ENCODE data around the gene NAA80. TPM values are rescaled to one million over a fixed set of nuclear protein-coding genes. Genes with fewer than 3 reads are reported as not detected.
"Not testable (repeated sequence)": the region's sequence is repeated elsewhere in the genome, so short reads cannot be mapped to it uniquely, and the experiment has no call there.

The NAA80 gene
- total RNA-seq, 1 experiment from 2014 or later = 23.5 TPM

DNA sequence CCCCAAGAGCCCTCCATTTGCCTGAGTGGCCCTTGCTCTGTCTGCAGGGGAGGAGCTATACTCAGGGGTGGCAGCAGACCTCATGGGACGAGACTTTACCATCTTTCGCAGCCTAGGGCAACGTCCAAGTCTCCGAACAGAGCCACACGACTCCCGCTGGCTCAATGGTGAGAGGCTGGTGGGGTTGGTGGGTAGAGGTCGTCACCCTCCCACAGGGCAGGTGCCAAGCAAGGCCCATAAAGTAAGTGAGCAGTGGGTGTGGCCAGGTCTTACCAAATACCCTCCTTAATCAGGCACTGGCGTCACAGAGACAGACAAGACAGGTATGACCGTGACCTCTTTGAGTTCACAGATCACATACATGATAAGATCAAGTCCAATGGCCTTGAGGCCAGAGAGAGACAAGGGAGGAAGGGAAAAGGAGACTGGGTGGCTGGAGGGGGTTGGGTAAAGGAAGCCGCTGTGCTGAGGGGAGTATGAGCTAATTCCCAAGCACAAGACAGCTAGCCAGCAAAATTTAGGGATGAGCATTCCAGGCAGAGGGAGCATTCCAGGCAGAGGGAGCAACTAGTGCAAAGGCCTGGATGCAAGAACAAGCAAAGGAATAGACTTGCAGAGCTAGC, 27.8 kb downstream of the NAA80 start:
- DNase-seq (ENCODE audit: low read depth) = no peak

GRCh38 chr3:50270422-50271224, 28.6 kb downstream of the NAA80 start:
- DNase-seq (ENCODE audit: low read depth) = peak; percentile 34

GRCh38 chr3:50269977-50270413, 29.2 kb downstream of the NAA80 start:
- DNase-seq (ENCODE audit: low read depth) = peak; percentile 54

DNA sequence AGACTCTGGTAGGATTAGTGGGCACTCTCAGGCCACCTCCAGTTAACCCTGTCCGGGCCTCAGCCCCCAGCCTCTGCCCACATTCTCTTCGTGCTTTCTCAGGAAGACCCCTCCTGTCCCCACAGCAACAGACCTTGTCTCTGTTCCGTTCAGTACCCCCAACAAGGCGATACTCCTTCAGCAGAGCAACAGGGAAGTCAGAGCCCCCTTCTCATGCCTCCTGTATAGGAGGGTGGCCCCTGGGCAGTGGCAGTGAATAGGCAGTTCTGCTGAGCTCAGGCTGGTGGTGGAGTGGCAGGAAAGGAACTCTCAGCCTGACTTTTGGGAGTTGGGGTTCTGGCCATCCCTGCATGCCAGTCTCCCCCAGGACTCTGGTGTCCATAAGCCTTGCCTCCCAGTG, 29.7 kb downstream of the NAA80 start:
- DNase-seq (ENCODE audit: low read depth) = no peak

DNA sequence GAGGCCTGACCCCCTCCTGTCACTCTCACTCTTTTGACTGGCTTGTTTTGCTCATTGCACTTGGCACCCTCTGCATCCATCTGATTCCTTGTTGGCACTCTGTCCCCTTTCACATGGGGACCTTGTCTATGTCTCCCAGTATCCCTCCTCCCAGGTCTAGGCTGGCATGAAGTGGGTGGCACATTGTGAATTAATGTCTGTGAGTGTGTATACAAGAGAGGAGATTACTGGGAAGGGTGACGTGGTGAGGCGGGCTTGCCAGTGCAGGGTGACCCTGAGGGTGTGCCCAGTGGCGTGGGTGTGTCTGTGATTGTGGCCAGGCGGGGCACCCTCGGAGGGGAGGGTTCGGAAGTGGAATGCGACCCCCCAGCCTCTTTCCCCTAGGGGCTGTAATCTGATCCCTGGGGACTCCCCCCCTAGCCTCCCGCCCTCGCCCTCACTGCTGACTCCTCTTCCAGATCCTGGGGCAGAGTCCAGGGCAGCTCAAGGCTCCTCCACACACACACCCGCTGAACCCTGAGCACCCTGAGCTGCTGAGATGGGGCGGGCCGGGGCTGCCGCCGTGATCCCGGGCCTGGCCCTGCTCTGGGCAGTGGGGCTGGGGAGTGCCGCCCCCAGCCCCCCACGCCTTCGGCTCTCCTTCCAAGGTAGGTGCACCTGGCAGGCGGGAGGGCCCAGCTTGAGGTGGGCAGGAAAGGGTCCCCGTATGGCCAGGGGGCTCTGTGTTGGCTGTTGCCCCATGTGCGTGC, 30.3 kb downstream of the NAA80 start, which contains the start of gene SEMA3B:
SEMA3B (plus strand) TSS at position 445 of the 749 bp plus-strand sequence; CDS start at position 539, 94 bp downstream.
- DNase-seq (ENCODE audit: low read depth) = peak; percentile 71

GRCh38 chr3:50268276-50268675, 30.9 kb downstream of the NAA80 start:
- DNase-seq (ENCODE audit: low read depth) = no peak

- no peak for DNase-seq (ENCODE audit: low read depth)
These were observed 31.8 kb downstream of the NAA80 start for GRCh38 chr3:50267280-50267913.

DNA sequence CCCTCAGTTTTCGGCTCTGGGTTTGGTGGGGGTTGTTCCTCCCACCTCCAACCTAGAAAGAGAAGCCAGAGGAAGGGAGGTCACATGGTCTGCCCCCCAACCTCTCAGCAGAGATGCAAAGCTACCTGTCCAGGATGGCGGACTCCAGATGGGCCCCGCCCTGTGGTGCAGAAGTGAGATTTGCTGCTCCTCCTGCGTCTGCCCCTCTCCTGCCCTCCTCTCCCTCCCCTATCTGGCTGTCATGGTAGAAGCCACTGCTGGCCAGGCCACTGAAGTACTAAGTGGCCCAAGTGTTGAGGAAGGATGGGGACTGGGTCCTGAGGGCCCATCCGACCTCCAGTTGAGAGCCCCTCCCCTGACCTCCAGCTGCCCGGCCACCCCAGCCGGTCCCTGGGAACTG, 32.4 kb downstream of the NAA80 start:
- DNase-seq (ENCODE audit: low read depth) = no peak

- no peak for DNase-seq (ENCODE audit: low read depth)
These were observed 33.2 kb downstream of the NAA80 start for GRCh38 chr3:50266017-50266416.

GRCh38 chr3:50265571-50265970, 33.6 kb downstream of the NAA80 start:
- DNase-seq (ENCODE audit: low read depth) = no peak

GRCh38 chr3:50264964-50265485, 34.2 kb downstream of the NAA80 start:
- no peak for DNase-seq (ENCODE audit: low read depth)

GRCh38 chr3:50264383-50264963, 34.7 kb downstream of the NAA80 start:
- DNase-seq (ENCODE audit: low read depth) = peak; percentile 84

DNA sequence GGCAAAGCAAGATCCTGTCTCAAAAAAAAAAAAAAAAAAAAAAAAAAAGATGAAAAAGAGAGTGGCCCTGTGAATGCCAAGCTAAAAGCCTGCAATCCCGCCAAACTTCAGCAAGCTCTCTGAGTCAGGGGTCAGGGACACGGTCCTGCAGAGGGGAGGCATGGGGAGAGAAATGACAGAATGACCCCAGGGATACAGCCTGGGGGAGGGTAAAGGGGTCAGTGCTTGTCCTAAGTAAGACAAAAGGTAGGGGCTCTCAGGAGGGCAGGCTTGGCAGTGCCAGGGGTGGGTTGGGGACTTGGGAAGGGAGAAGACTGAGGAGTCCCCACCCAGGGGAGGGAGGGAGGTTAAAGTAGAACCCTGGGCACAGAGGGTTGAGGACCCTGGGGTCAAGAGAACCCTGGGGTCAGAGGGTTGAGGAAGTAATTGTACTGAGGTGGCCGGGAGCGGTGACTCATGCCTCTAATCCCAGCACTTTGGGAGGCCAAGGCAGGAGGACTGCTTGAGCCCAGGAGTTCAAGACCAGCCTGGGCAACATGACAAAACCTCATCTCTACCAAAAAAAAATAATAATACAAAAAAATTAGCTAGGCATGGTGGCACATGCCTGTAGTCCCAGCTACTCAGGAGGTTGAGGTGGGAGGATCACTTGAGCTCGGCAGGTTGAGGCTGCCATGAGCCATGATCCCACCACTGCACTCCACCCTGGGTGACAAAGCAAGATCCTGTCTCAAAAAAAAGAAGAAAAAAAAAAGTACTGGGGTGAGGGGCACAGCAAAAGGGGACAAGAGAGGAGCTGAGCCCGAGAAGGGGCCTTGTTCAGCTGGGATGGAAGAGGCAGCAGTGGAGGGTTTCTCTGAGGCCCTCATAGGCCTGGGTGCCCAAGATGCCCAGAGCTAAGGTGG, 35.5 kb downstream of the NAA80 start:
- DNase-seq (ENCODE audit: low read depth) = no peak

DNA sequence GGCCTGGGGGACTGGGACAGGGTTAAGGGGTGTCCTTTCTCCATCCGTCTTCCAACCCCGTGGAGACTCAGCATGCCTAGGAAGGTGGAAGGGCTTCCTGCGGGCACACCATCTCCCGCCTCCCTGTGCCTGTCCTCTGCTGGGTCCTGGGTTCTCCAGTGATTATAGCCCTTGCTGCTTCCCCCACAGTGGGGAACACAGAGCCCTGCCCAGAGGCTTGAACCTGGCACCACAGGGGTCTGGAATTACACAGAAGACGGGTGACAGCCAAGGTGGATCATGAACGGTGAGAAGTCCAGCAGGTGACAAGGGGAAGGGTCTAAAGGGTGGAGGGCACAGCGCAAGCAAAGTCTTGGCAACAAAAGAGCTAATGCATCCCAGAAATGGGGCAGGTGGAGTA, 36.4 kb downstream of the NAA80 start:
- DNase-seq (ENCODE audit: low read depth) = no peak

- DNase-seq (ENCODE audit: low read depth) = not testable (repeated sequence)
These were observed 37.0 kb downstream of the NAA80 start for GRCh38 chr3:50262200-50262599.

DNA sequence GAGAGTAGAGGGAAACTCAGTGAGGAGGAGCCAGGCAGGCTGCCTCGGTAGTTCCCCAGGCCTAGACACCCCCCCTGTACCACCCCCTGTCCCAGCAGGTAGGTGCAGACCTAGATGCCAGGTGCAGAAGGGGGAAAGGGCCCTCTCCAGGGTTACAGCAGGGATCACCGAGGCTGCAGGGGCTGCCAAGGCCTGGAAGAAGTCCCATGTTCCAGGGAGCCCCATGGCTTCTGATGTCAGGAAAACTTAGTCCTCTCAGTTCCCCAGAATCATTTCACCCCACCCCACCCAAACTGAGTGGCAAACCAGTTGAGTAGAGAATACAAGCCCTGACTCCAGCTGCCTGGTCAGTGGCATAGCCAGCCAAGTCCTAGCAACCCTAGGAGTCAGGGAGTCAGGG, 37.7 kb downstream of the NAA80 start:
- DNase-seq (ENCODE audit: low read depth) = no peak

- DNase-seq (ENCODE audit: low read depth) = no peak
These were observed 38.2 kb downstream of the NAA80 start for GRCh38 chr3:50260942-50261441.

DNA sequence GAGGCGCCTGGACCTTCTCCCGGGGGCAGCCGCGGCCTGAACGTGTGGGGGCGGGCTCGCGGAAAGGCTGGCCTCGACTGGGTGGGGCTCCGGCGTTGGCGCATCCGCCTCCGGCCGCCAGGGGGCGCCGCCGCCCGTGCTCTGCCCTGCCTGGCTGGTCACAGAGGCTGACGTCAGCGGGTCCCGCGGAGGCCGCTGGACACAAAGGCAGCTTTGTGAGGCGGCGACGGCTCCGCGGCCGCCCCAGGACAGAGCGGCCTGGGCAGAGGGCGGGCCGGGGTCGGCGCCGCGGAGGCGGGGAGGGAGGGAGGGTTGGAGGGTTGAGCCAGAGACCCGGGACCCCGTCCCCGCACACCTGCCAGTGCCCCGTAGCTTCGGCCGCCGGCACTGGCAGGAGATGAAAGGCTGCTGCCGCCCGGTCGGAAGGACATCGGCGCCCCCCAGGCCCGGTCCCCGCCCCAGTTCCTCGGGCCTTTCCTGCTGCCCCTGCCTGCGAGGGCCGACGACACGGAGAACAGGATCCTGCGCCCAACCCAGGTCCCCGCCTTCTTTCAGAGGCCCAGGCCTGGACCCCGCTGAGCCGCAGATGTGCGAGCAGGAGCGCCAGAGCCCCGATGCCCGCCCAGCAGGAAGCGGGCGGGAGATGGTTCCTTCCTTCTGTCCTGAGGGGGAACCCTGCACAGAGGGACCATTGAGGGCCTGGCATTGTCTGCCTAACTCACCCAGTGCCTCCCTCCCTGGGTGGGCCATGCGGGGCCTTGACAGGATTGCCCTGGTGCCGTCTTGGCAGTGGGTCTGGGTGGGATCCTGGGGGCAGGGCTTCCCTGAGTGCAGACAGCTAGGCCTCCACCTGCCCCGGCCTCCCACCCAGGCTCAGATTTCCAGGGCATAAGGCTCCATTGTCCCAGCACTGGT, 38.9 kb downstream of the NAA80 start:
- DNase-seq (ENCODE audit: low read depth) = peak; percentile 91
